ENCODE measurements around the gene CDC45. TPM values are rescaled to one million over a fixed set of nuclear protein-coding genes. Genes with fewer than 3 reads are reported as not detected.

CDC45 gene
- total RNA-seq, 1 experiment from 2014 or later, result 29.1 TPM

DNA sequence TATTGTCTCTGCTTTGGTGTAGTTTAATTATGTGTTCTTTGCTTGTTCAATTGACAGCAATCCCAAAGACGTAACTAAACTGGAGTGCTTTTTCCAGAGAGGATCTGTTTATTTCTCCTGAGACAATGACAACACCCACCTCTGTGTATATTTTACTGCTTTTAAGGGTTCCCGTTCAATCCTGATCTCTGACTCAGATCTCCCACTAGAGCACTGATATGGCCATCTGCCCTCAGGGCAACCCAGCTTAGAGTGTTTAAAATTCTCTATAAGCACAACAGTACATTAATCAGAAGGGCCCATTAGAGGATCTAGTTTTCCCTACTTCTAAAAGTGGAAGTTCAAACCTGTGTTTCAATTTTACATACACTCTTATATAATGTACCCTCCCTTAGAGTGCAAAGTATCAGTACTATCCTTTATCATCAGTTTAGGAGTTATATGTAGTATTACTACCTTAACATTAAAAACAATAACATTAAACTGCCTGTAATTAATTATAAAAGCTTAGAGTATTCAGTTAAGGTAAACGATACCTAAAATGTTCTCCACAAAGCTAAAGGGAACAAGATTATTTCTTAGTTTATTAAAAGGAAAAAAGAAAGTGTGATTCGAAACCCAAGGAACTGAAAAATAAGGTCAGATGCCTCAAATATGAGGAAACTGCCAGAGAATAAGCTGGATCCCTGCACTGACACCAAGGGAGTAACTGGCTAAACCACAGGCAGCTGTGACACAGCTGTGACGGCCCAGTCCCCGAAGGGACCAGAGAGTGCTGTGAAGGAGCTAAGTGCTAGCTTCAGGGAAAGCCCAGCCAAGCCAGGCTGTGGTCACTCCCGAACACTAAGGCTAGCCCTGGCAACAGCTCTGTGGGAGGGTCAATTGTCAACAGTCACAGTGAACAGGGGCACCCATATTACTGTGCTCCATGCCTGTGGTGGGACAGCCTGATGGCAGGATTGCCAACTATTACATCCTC is 15.9 kb upstream of the CDC45 start:
- Histone ChIP-seq H3K79me2 (ENCODE audit: low read depth) (no peaks in the 10 kb centered on the region), H3K9me3 (ENCODE audit: insufficient read depth, low read depth) (no peaks in the 10 kb centered on the region), H3K36me3 (ENCODE audit: low read depth) (no peaks in the 10 kb centered on the region), H4K20me1 (ENCODE audit: insufficient read depth) (no peaks in the 10 kb centered on the region), H3K4me1 (replicated peaks; ENCODE audit: insufficient read depth) (no peaks in the 10 kb centered on the region), H3K9me2 (ENCODE audit: insufficient read depth) (no peaks in the 10 kb centered on the region), H3F3A (ENCODE audit: insufficient read depth, low read depth) (no peaks in the 10 kb centered on the region; the same call in 1 of the 2 replicates), H2AFZ (no peak overlapping the region), H3K4me3 (no peak overlapping the region), H3K4me2 (no peak overlapping the region), H3K27ac (no peak overlapping the region), H3K27me3 (ENCODE audit: insufficient read depth, low read depth) (no peaks in the 10 kb centered on the region)
- DNase-seq, result no peak
- CTCF ChIA-PET, result no interaction called here
- intact Hi-C loops (cut with micrococcal nuclease; ENCODE audit: unreplicated experiment), result no loop called here
- POLR2A ChIA-PET (ENCODE audit: unreplicated experiment), result no interaction called here
- TF ChIP-seq, protein P1, sequence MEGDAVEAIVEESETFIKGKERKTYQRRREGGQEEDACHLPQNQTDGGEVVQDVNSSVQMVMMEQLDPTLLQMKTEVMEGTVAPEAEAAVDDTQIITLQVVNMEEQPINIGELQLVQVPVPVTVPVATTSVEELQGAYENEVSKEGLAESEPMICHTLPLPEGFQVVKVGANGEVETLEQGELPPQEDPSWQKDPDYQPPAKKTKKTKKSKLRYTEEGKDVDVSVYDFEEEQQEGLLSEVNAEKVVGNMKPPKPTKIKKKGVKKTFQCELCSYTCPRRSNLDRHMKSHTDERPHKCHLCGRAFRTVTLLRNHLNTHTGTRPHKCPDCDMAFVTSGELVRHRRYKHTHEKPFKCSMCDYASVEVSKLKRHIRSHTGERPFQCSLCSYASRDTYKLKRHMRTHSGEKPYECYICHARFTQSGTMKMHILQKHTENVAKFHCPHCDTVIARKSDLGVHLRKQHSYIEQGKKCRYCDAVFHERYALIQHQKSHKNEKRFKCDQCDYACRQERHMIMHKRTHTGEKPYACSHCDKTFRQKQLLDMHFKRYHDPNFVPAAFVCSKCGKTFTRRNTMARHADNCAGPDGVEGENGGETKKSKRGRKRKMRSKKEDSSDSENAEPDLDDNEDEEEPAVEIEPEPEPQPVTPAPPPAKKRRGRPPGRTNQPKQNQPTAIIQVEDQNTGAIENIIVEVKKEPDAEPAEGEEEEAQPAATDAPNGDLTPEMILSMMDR (conservative IDR thresholded peaks at IDR 0.05), result no peak
- TF ChIP-seq EZH2 (IDR thresholded peaks at IDR 0.05; ENCODE audit: low read depth), result no peak
- no TSS peak for BruUV-seq (replicated peaks)

DNA sequence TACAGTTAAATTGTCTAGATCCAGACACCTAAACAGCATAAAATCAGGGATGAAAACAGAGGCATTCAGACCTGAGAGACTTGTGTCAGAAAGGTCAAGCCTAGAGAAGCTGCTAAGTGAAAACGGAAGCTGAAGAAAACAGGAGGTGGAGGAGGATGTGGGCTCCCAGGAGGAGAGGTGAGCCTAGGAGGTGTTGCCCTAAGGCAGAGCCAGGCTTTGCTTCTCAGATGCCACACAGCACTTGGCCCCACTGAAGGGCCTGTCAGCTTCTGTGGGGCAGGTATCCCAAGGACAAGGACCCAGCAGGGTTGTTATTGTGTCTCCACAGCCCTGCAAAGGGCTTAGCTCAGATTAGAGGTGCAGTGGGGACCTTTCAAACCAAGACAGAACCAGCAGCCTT is 15.2 kb upstream of the CDC45 start:
- BruUV-seq (replicated peaks), result no TSS peak
- H3K27me3 ChIP-seq (ENCODE audit: insufficient read depth, low read depth), result no peaks in the 10 kb centered on the region
- H3K79me2 ChIP-seq (ENCODE audit: low read depth), result no peaks in the 10 kb centered on the region
- POLR2A ChIA-PET (ENCODE audit: unreplicated experiment), result no interaction called here
- CTCF ChIA-PET, result no interaction called here
- no peak overlapping the region for H2AFZ ChIP-seq
- H4K20me1 ChIP-seq (ENCODE audit: insufficient read depth), result no peaks in the 10 kb centered on the region
- no peak overlapping the region for H3K4me2 ChIP-seq
- TF ChIP-seq, protein P1 (conservative IDR thresholded peaks at IDR 0.05), result no peak
- TF ChIP-seq EZH2 (IDR thresholded peaks at IDR 0.05; ENCODE audit: low read depth), result no peak
- H3K4me1 ChIP-seq (replicated peaks; ENCODE audit: insufficient read depth), result no peaks in the 10 kb centered on the region
- no peaks in the 10 kb centered on the region for H3K36me3 ChIP-seq (ENCODE audit: low read depth)
- no peak overlapping the region for H3K4me3 ChIP-seq
- H3K27ac ChIP-seq, result no peak overlapping the region
- intact Hi-C loops (cut with micrococcal nuclease; ENCODE audit: unreplicated experiment), result no loop called here
- no peaks in the 10 kb centered on the region for H3K9me3 ChIP-seq (ENCODE audit: insufficient read depth, low read depth)
- no peaks in the 10 kb centered on the region; the same call in 1 of the 2 replicates for H3F3A ChIP-seq (ENCODE audit: insufficient read depth, low read depth)
- no peak for DNase-seq
- no peaks in the 10 kb centered on the region for H3K9me2 ChIP-seq (ENCODE audit: insufficient read depth)

DNA sequence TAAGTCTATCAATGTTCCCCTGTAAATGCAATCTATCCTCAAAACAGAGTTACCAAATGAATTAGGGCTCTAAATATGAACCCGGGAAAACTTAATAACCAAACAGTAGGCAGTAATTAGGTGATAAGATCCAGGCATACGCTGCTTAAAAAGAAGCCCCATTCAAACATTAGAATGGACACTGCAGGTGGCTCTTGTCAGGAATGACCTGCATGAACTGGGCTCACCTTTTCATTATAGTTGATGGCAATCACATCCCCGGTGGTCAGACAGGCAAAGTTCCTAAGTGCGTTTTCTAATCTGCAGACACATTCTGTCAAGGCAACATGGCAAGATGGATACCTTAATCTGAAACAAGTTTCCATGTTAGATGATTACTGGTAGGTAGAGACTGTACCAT is 14.7 kb upstream of the CDC45 start:
- Histone ChIP-seq H3K9me2 (ENCODE audit: insufficient read depth) (no peaks in the 10 kb centered on the region), H3K4me1 (replicated peaks; ENCODE audit: insufficient read depth) (no peaks in the 10 kb centered on the region), H3K4me3 (no peak overlapping the region), H3K4me2 (no peak overlapping the region), H3K27ac (no peak overlapping the region), H2AFZ (no peak overlapping the region), H3K79me2 (ENCODE audit: low read depth) (no peaks in the 10 kb centered on the region), H3F3A (ENCODE audit: insufficient read depth, low read depth) (no peaks in the 10 kb centered on the region; the same call in 1 of the 2 replicates), H3K9me3 (ENCODE audit: insufficient read depth, low read depth) (no peaks in the 10 kb centered on the region), H3K36me3 (ENCODE audit: low read depth) (no peaks in the 10 kb centered on the region), H4K20me1 (ENCODE audit: insufficient read depth) (no peaks in the 10 kb centered on the region), H3K27me3 (ENCODE audit: insufficient read depth, low read depth) (no peaks in the 10 kb centered on the region)
- DNase-seq, result no peak
- BruUV-seq (replicated peaks), result no TSS peak
- TF ChIP-seq, protein P1 (conservative IDR thresholded peaks at IDR 0.05), result no peak
- no peak for TF ChIP-seq EZH2 (IDR thresholded peaks at IDR 0.05; ENCODE audit: low read depth)
- POLR2A ChIA-PET (ENCODE audit: unreplicated experiment), result no interaction called here
- intact Hi-C loops (cut with micrococcal nuclease; ENCODE audit: unreplicated experiment), result no loop called here
- CTCF ChIA-PET, result no interaction called here
